DOHH2 (cell line): ENCODE data around the gene EGFLAM.

Source experiments
- H3F3A ChIP-seq: fragments of 200-600 bp; sonication (generic), shearing (Covaris generic); 2 replicates; pipeline ENCODE4 v1.6.0; 2016; ENCODE audit warnings: antibody characterized with exemption, mild to moderate bottlenecking; ENCODE audit not compliant: control insufficient read depth, insufficient read depth
- H3K27ac ChIP-seq: fragments of 200-600 bp; sonication (generic); 2 replicates; pipeline ENCODE4 v1.5.1; 2014; ENCODE audit warnings: low read depth, mild to moderate bottlenecking, low read length, moderate library complexity
- H3K27me3 ChIP-seq: fragments of 200-600 bp; sonication (generic); 2 replicates; pipeline ENCODE4 v1.6.1; 2014; ENCODE audit warnings: mild to moderate bottlenecking, low read length, mixed read lengths; ENCODE audit not compliant: control insufficient read depth
- H3K36me3 ChIP-seq: fragments of 200-600 bp; sonication (generic); 2 replicates; pipeline ENCODE4 v1.6.1; 2014; ENCODE audit warnings: mild to moderate bottlenecking, low read length, moderate library complexity, mixed read lengths; ENCODE audit not compliant: control insufficient read depth
- H3K4me1 ChIP-seq: fragments of 200-600 bp; sonication (generic); 2 replicates; pipeline ENCODE4 v1.6.1; 2014; ENCODE audit warnings: mild to moderate bottlenecking, low read length, mixed read lengths; ENCODE audit not compliant: control insufficient read depth
- H3K4me2 ChIP-seq: fragments of 200-600 bp; sonication (generic); 2 replicates; pipeline ENCODE4 v1.6.0; 2014; ENCODE audit warnings: mild to moderate bottlenecking, low read length, moderate library complexity
- H3K4me3 ChIP-seq: fragments of 200-600 bp; sonication (generic); 2 replicates; pipeline ENCODE4 v1.5.1; 2014; ENCODE audit warnings: mild to moderate bottlenecking, low read length, mixed read lengths
- H3K79me2 ChIP-seq: fragments of 200-600 bp; sonication (generic); 2 replicates; pipeline ENCODE4 v1.6.1; 2014; ENCODE audit warnings: mild to moderate bottlenecking, low read length, mixed read lengths; ENCODE audit not compliant: control insufficient read depth
- H3K9me2 ChIP-seq: fragments of 200-600 bp; sonication (generic); replicated peaks from 2 replicates; pipeline ENCODE4 v1.6.1; 2014; ENCODE audit warnings: mild to moderate bottlenecking, low read length, mixed read lengths; ENCODE audit not compliant: control insufficient read depth
- H3K9me3 ChIP-seq: fragments of 200-600 bp; sonication (generic); 2 replicates; pipeline ENCODE4 v1.6.1; 2014; ENCODE audit warnings: antibody characterized with exemption, low read length, mixed read lengths; ENCODE audit not compliant: control insufficient read depth, insufficient read depth
- H4K20me1 ChIP-seq: fragments of 200-600 bp; sonication (generic); 2 replicates; pipeline ENCODE4 v1.6.0; 2014; ENCODE audit warnings: low read depth, mild to moderate bottlenecking, antibody characterized with exemption, low read length, moderate library complexity; ENCODE audit not compliant: control insufficient read depth, insufficient read depth
- EZH2phosphoT487 ChIP-seq: fragments of 200-600 bp; sonication (generic); IDR thresholded peaks from 2 replicates; pipeline ENCODE4 v1.6.1; 2017; ENCODE audit warnings: borderline replicate concordance, mild to moderate bottlenecking, antibody characterized with exemption, low read length, moderate library complexity, mixed read lengths
- TF ChIP-seq, protein P1 (sequence below): fragments of 200-600 bp; sonication (generic); IDR thresholded peaks from one replicate; pipeline ENCODE4 v1.5.1; 2014; ENCODE audit warnings: antibody characterized with exemption, mild to moderate bottlenecking, low read depth, low read length; ENCODE audit not compliant: poor library complexity, severe bottlenecking

Gene EGFLAM

DNA sequence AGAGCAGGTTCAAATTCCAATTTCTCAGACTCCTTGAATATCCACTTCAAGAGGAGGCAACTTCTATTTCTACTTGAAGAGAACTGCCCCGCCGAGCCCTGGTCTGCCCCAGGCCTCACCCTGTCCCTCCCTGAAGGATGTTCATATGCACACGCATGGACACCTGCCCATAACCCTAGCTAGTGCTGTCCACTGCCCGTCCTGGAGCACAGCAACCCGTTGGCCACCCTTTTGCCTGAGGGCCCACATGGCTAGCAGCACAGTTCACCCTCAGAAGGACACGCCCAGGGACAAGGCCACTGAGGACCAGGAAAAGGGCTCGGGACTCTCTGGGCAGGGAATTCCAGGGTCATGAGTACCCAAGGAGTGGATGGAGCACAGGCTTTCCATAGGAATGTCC is 63.6 kb downstream of the EGFLAM start:
- H3K9me3 ChIP-seq: no peaks in the 10 kb centered on the region
- H3K4me1 ChIP-seq: no peaks in the 10 kb centered on the region
- no peaks in the 10 kb centered on the region for H3K36me3 ChIP-seq
- no peaks in the 10 kb centered on the region for H4K20me1 ChIP-seq
- H3K4me2 ChIP-seq: no peak overlapping the region
- H3K27ac ChIP-seq: no peak overlapping the region
- no peaks in the 10 kb centered on the region for H3K27me3 ChIP-seq
- H3K9me2 ChIP-seq: no peaks in the 10 kb centered on the region
- H3F3A ChIP-seq: no peaks in the 10 kb centered on the region
- TF ChIP-seq, protein P1, sequence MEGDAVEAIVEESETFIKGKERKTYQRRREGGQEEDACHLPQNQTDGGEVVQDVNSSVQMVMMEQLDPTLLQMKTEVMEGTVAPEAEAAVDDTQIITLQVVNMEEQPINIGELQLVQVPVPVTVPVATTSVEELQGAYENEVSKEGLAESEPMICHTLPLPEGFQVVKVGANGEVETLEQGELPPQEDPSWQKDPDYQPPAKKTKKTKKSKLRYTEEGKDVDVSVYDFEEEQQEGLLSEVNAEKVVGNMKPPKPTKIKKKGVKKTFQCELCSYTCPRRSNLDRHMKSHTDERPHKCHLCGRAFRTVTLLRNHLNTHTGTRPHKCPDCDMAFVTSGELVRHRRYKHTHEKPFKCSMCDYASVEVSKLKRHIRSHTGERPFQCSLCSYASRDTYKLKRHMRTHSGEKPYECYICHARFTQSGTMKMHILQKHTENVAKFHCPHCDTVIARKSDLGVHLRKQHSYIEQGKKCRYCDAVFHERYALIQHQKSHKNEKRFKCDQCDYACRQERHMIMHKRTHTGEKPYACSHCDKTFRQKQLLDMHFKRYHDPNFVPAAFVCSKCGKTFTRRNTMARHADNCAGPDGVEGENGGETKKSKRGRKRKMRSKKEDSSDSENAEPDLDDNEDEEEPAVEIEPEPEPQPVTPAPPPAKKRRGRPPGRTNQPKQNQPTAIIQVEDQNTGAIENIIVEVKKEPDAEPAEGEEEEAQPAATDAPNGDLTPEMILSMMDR: no peak
- no peak for TF ChIP-seq EZH2phosphoT487
- no peaks in the 10 kb centered on the region for H3K79me2 ChIP-seq
- H3K4me3 ChIP-seq: no peak overlapping the region

DNA sequence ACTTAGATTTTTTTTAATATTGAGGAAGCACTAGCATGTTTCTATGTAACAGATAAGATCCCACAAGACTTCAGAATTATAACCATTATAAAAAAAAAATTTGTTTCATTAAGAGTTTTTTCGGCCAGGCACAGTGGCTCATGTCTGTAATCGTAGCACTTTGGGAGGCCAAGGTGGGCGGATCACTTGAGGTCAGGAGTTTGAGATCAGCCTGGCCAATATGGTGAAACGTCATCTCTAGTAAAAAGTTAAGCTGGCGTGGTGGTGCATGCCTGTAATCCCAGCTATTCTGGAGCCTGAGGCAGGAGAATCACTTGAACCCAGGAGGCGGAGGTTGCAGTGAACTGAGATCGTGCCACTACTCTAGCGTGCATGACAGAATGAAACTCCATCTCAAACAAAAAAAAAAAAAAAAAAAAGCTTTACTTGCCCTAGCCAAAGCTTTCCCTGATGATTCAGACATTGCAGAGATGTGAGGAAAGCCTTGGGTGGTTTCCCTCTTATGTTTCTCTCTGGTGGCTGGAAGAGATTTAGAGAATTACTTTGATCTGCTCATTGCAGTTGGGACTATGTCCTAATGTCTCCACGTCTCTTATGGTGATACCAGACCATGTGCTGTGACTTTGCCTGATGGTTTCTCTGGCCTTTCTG is 65.4 kb downstream of the EGFLAM start:
- H3K27me3 ChIP-seq: no peaks in the 10 kb centered on the region
- no peaks in the 10 kb centered on the region for H3K79me2 ChIP-seq
- H3K36me3 ChIP-seq: no peaks in the 10 kb centered on the region
- no peaks in the 10 kb centered on the region for H3K4me1 ChIP-seq
- no peak overlapping the region for H3K4me3 ChIP-seq
- no peak for TF ChIP-seq EZH2phosphoT487
- H3K9me3 ChIP-seq: no peaks in the 10 kb centered on the region
- H3K4me2 ChIP-seq: no peak overlapping the region
- no peak overlapping the region for H3K27ac ChIP-seq
- no peaks in the 10 kb centered on the region for H3F3A ChIP-seq
- H3K9me2 ChIP-seq: no peaks in the 10 kb centered on the region
- H4K20me1 ChIP-seq: no peaks in the 10 kb centered on the region

DNA sequence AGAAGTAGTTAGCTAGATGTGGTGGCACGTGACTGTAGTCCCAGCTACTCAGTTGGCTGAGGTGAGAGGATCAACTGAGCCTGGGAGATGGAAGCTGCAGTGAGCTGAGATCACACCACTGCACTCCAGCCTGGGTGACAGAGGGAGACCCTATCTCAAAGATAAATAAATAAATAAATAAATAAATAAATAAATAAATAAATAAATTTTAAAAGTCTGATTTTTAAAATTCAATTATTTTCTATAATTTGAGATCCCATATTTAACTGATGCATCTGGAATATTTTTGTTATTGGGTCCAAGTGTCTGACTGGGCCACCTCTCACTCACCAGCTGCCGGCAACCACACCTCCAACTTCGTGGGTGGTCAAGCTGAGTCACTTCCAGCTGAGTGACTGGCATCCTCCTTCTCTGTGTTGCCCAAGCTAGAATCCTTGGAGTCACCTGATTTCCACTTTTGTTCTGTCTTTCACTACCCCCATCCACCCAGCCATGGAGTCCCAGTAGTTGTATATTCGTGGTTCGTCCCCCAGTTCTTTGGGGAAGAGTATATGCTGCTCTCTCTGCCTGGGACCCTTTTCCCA is 70.9 kb downstream of the EGFLAM start:
- no peak for TF ChIP-seq EZH2phosphoT487
- TF ChIP-seq, protein P1: no peak
- Histone ChIP-seq H3K4me2 (no peak overlapping the region), H3K9me3 (no peaks in the 10 kb centered on the region)

DNA sequence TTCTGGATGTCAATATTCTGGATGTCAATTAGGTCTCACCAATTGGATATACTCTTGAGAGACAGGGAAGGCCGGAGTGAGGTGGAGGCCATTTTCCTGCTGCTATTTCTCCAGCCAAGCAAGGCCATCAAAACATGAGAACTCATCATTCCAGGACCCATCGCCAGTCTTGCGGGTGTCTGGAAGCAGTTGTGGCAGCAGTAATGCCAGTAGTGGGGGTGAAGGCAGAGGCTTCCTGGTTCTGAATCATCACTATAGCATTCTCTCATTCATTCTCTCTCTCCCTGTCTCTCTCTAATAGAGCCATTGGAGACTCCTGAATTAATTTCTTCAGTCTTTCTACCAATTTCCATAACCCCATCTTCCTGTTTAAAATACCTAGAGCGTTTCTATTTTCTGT is 71.8 kb downstream of the EGFLAM start:
- no peak for TF ChIP-seq EZH2phosphoT487
- TF ChIP-seq, protein P1: no peak
- H3K4me2 ChIP-seq: no peak overlapping the region
- H3K4me1 ChIP-seq: no peaks in the 10 kb centered on the region
- no peak overlapping the region for H3K4me3 ChIP-seq
- H3F3A ChIP-seq: no peaks in the 10 kb centered on the region
- H3K27me3 ChIP-seq: no peaks in the 10 kb centered on the region
- no peaks in the 10 kb centered on the region for H3K9me3 ChIP-seq
- H3K36me3 ChIP-seq: no peaks in the 10 kb centered on the region
- H3K79me2 ChIP-seq: no peaks in the 10 kb centered on the region
- no peaks in the 10 kb centered on the region for H3K9me2 ChIP-seq
- H4K20me1 ChIP-seq: no peaks in the 10 kb centered on the region
- no peak overlapping the region for H3K27ac ChIP-seq

More for the DNA sequence above, 70.9 kb downstream of the EGFLAM start:
- H3K27ac ChIP-seq: no peak overlapping the region
- H3K79me2 ChIP-seq: no peaks in the 10 kb centered on the region
- no peaks in the 10 kb centered on the region for H3K36me3 ChIP-seq
- no peaks in the 10 kb centered on the region for H4K20me1 ChIP-seq
- H3K4me1 ChIP-seq: no peaks in the 10 kb centered on the region
- H3K9me2 ChIP-seq: no peaks in the 10 kb centered on the region
- no peaks in the 10 kb centered on the region for H3F3A ChIP-seq
- no peaks in the 10 kb centered on the region for H3K27me3 ChIP-seq
- H3K4me3 ChIP-seq: no peak overlapping the region
